Transverse colon (tissue), 3 donors: ENCODE measurements around the gene EDAR.

Experiments used
- POLR2A ChIP-seq: fragments of 450-650 bp; IDR thresholded peaks from one replicate; pipeline ENCODE4 v1.6.1; 2016; ENCODE audit warnings: antibody characterized with exemption, mild to moderate bottlenecking, moderate library complexity
- TF ChIP-seq, protein P1 (sequence below), 5 experiments: fragments of 200-600 bp in 3 of 5; fragments of 450-650 bp in 2 of 5; sonication (generic) in 3 of 5; IDR thresholded peaks; 1 replicate in 2 of 5; 2 replicates in 3 of 5; pipeline ENCODE4 v1.5.1; 2016 to 2017; ENCODE audit warnings: antibody characterized with exemption in 5 of 5, inconsistent platforms in 3 of 5, mild to moderate bottlenecking in 2 of 5, moderate library complexity in 1 of 5

DNA sequence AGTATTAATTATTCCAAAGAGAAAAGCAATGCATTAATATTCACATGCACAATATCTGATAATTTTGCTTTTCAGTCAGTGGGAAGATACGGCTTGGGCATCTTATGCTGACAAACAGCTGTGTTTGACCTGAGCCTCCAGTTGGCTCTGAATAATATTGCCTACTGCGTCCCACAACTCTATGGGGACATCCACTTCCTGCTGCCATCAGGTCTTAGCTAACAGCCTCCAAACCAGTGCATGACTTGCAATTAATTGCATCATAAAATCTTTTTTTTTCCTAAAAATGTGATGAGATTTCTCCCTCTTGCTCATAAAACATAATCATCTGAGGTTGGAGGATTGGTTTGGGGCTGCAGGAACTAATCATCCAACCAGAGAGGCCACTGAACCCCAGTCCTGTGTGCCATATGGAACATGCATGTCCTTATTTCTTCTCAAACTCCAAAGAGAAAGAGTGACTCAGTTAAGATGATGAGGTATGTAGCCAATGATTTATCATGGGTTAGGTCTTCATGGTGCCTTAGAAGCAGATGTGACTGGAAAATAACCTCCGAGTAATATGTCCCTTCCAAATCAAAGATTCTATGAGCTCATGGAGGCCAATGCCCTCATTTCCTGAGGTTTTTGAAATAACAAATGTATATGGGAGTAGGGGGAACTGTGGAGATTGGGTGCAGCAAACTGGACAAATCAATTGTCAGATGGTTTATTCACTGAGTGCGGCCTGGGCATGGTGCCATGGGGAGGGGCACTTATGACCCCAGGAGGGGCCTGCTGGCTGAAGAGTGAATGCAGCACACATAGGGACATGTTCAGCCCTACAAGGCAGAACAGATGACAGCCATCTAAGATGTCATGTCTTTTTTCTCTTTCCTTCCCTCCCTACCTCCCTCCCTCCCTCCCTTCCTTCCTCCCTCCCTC is 39.4 kb downstream of the EDAR start:
- TF ChIP-seq, protein P1, sequence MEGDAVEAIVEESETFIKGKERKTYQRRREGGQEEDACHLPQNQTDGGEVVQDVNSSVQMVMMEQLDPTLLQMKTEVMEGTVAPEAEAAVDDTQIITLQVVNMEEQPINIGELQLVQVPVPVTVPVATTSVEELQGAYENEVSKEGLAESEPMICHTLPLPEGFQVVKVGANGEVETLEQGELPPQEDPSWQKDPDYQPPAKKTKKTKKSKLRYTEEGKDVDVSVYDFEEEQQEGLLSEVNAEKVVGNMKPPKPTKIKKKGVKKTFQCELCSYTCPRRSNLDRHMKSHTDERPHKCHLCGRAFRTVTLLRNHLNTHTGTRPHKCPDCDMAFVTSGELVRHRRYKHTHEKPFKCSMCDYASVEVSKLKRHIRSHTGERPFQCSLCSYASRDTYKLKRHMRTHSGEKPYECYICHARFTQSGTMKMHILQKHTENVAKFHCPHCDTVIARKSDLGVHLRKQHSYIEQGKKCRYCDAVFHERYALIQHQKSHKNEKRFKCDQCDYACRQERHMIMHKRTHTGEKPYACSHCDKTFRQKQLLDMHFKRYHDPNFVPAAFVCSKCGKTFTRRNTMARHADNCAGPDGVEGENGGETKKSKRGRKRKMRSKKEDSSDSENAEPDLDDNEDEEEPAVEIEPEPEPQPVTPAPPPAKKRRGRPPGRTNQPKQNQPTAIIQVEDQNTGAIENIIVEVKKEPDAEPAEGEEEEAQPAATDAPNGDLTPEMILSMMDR (IDR thresholded peaks at IDR 0.05): no peak
- TF ChIP-seq POLR2A: no peak
